ENCODE results near the gene ATRNL1.

DNA sequence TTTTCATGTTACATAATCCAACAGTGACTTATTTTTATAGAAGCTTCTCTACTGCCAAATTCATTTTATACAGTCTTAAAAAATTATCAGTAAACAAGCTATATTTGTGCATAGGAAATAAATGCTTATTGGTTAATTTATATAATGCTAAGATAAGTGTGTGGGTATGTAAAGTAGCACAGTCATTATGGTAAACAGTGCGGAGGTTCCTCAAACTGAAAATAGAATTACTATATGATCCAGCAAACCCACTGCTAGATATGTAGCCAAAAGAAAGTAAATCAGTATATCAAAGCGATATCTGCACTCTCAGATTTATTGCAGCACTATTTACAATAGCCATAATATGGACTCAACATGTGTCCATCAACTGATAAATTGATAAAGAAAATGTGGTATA is 71.1 kb downstream of the ATRNL1 start:
- no peak for TF ChIP-seq EZH2 (IDR thresholded peaks at IDR 0.05; ENCODE audit: low read depth, unreplicated experiment)
- TF ChIP-seq, protein P1, sequence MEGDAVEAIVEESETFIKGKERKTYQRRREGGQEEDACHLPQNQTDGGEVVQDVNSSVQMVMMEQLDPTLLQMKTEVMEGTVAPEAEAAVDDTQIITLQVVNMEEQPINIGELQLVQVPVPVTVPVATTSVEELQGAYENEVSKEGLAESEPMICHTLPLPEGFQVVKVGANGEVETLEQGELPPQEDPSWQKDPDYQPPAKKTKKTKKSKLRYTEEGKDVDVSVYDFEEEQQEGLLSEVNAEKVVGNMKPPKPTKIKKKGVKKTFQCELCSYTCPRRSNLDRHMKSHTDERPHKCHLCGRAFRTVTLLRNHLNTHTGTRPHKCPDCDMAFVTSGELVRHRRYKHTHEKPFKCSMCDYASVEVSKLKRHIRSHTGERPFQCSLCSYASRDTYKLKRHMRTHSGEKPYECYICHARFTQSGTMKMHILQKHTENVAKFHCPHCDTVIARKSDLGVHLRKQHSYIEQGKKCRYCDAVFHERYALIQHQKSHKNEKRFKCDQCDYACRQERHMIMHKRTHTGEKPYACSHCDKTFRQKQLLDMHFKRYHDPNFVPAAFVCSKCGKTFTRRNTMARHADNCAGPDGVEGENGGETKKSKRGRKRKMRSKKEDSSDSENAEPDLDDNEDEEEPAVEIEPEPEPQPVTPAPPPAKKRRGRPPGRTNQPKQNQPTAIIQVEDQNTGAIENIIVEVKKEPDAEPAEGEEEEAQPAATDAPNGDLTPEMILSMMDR (conservative IDR thresholded peaks at IDR 0.05; ENCODE audit: low read depth in 2 of 2): no peak
- TF ChIP-seq, protein P2, sequence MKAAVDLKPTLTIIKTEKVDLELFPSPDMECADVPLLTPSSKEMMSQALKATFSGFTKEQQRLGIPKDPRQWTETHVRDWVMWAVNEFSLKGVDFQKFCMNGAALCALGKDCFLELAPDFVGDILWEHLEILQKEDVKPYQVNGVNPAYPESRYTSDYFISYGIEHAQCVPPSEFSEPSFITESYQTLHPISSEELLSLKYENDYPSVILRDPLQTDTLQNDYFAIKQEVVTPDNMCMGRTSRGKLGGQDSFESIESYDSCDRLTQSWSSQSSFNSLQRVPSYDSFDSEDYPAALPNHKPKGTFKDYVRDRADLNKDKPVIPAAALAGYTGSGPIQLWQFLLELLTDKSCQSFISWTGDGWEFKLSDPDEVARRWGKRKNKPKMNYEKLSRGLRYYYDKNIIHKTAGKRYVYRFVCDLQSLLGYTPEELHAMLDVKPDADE (IDR thresholded peaks at IDR 0.05): no peak
- TF ChIP-seq EZH2phosphoT487 (IDR thresholded peaks at IDR 0.05; ENCODE audit: unreplicated experiment): no peak
- TF ChIP-seq, protein P3, sequence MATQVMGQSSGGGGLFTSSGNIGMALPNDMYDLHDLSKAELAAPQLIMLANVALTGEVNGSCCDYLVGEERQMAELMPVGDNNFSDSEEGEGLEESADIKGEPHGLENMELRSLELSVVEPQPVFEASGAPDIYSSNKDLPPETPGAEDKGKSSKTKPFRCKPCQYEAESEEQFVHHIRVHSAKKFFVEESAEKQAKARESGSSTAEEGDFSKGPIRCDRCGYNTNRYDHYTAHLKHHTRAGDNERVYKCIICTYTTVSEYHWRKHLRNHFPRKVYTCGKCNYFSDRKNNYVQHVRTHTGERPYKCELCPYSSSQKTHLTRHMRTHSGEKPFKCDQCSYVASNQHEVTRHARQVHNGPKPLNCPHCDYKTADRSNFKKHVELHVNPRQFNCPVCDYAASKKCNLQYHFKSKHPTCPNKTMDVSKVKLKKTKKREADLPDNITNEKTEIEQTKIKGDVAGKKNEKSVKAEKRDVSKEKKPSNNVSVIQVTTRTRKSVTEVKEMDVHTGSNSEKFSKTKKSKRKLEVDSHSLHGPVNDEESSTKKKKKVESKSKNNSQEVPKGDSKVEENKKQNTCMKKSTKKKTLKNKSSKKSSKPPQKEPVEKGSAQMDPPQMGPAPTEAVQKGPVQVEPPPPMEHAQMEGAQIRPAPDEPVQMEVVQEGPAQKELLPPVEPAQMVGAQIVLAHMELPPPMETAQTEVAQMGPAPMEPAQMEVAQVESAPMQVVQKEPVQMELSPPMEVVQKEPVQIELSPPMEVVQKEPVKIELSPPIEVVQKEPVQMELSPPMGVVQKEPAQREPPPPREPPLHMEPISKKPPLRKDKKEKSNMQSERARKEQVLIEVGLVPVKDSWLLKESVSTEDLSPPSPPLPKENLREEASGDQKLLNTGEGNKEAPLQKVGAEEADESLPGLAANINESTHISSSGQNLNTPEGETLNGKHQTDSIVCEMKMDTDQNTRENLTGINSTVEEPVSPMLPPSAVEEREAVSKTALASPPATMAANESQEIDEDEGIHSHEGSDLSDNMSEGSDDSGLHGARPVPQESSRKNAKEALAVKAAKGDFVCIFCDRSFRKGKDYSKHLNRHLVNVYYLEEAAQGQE (IDR thresholded peaks at IDR 0.05; ENCODE audit: unreplicated experiment): no peak
- TF ChIP-seq POLR2AphosphoS5 (IDR thresholded peaks at IDR 0.05; ENCODE audit: low read depth): no peak

All from GM23338 (cell line).